Measurements from ENCODE around the gene PLEKHA6.

PLEKHA6 gene

DNA sequence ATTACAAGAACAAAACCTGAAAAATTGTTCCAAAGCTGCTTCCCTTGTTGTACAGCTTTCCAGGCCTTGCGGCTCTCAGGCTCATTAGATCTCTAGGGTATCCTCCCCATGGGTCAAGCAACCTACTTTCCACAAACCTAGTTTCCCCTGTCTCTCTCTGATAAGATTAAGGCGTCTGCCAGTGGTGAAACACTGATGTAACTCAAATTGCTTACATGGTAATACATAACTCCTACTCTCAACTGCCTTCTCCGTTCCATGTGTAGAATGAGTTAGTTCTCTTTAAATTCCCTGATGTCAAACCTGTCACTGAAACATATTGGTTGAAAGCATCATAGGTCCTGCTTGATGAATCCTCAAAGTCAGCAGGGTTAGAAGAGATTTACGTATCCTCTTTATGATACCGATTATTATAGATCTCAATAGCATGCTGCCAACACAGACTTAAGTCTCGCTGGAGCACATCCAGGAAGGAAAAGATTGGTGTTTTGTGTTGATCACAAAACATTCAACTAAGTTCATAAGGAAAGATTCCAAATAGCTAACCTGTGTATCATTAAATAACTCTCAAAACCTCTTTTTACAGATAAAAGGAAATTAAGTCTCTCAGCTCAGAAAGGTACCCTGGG, 41.3 kb upstream of the PLEKHA6 start:
- Histone ChIP-seq H3K27me3 (no peaks in the 10 kb centered on the region), H3K27ac (no peak overlapping the region), H3K4me1 (peaks cover 0 to 21% (median 16%) of the 10 kb centered on the region in 4 donors), H3K9me3 (no peaks in the 10 kb centered on the region), H3K4me3 (no peak overlapping the region), H3K36me3 (peaks cover 39 to 61% (median 57%) of the 10 kb centered on the region in 3 donors)
- no peak for DNase-seq
- TF ChIP-seq, protein P1, sequence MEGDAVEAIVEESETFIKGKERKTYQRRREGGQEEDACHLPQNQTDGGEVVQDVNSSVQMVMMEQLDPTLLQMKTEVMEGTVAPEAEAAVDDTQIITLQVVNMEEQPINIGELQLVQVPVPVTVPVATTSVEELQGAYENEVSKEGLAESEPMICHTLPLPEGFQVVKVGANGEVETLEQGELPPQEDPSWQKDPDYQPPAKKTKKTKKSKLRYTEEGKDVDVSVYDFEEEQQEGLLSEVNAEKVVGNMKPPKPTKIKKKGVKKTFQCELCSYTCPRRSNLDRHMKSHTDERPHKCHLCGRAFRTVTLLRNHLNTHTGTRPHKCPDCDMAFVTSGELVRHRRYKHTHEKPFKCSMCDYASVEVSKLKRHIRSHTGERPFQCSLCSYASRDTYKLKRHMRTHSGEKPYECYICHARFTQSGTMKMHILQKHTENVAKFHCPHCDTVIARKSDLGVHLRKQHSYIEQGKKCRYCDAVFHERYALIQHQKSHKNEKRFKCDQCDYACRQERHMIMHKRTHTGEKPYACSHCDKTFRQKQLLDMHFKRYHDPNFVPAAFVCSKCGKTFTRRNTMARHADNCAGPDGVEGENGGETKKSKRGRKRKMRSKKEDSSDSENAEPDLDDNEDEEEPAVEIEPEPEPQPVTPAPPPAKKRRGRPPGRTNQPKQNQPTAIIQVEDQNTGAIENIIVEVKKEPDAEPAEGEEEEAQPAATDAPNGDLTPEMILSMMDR (IDR thresholded peaks at IDR 0.05) = no peak
- intact Hi-C loops (cut with DNase I; ENCODE audit: low total_unique reads) = no loop called here

GRCh38 chr1:204398197-204399125, 38.7 kb upstream of the PLEKHA6 start:
- TF ChIP-seq, protein P1 (IDR thresholded peaks at IDR 0.05) = peak; percentile 58 to 70
- intact Hi-C loops (cut with DNase I; ENCODE audit: low total_unique reads) = no loop called here
- Histone ChIP-seq H3K36me3 (peaks cover 29 to 39% (median 38%) of the 10 kb centered on the region in 3 donors), H3K4me1 (no peaks in the 10 kb centered on the region), H3K4me3 (no peak overlapping the region), H3K9me3 (no peaks in the 10 kb centered on the region), H3K27ac (no peak overlapping the region), H3K27me3 (no peaks in the 10 kb centered on the region)
- DNase-seq = no peak

DNA sequence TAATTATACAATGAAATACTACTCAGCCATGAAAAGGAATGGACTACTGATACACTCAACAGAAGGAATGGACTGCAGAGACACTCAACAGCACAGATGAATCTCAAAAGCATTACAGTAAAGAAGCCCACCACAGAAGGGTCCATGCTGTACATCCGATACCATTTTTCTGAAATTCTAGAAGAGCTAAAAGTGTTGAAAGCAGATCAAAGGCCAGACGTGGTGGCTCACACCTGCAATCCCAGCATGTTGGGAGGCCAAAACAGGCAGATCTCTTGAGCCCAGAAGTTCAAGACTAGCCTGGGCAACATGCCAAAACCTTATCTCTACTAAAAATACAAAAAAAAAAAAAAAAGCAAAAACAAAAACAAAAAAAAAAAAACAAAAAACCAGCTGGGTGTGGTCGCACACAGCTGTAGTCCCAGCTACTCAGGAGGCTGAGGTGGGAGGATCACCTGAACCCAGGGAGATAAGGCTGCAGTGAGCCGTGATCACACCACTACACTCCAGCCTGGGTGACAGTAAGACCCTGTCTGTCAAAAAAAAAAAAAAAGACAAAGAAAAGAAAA, 36.4 kb upstream of the PLEKHA6 start:
- H3K27me3 ChIP-seq = no peaks in the 10 kb centered on the region
- DNase-seq = no peak
- H3K27ac ChIP-seq = no peak overlapping the region
- no peaks in the 10 kb centered on the region for H3K9me3 ChIP-seq
- H3K4me1 ChIP-seq = no peaks in the 10 kb centered on the region
- intact Hi-C loops (cut with DNase I; ENCODE audit: low total_unique reads) = no loop called here
- TF ChIP-seq, protein P1 (IDR thresholded peaks at IDR 0.05) = no peak
- H3K4me3 ChIP-seq = no peak overlapping the region
- H3K36me3 ChIP-seq = peaks cover 16 to 27% (median 22%) of the 10 kb centered on the region in 3 donors

GRCh38 chr1:204391629-204392028, 31.9 kb upstream of the PLEKHA6 start:
- Histone ChIP-seq H3K36me3 (no peaks in the 10 kb centered on the region), H3K27me3 (no peaks in the 10 kb centered on the region), H3K27ac (no peak overlapping the region), H3K4me1 (no peaks in the 10 kb centered on the region), H3K9me3 (no peaks in the 10 kb centered on the region), H3K4me3 (no peak overlapping the region)
- no peak for DNase-seq
- TF ChIP-seq, protein P1 (IDR thresholded peaks at IDR 0.05) = no peak
- intact Hi-C loops (cut with DNase I; ENCODE audit: low total_unique reads) = no loop called here

DNA sequence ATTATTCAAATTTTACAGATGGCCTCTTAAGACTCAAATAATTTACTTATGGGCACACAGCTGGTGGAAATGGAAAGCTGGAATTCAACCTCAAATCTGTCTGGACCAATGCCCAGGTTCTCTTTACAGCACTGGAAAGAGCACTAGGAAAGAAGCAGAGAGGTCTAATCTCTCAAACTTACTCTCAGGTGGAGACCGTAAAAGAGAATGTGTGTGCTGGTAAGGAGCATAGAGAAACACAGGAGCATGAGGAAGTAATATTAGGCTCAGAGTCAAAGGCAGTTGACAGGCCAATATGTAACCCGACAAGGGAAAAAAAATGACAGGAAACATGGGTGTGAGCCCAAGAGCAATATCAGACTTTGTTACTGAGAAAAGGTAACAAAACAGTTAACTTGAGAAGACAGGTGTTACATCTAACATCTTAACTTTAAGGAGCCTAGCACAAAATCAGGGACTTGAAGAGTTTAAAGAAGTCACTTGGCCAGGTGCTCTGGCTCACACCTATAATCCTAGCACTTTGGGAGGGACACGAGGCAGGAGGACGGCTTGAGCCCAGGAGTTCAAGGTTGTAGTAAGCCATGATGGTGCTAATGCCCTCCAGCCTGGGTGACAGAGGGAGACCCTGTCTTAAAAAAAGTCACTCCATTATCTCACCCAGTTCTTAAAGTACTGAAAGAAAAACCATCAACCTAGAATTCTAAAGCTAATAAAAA, 31.2 kb upstream of the PLEKHA6 start:
- Histone ChIP-seq H3K4me3 (no peak overlapping the region), H3K27ac (no peak overlapping the region), H3K27me3 (no peaks in the 10 kb centered on the region), H3K4me1 (no peaks in the 10 kb centered on the region), H3K9me3 (no peaks in the 10 kb centered on the region), H3K36me3 (no peaks in the 10 kb centered on the region)
- intact Hi-C loops (cut with DNase I; ENCODE audit: low total_unique reads) = no loop called here
- no peak for DNase-seq
- TF ChIP-seq, protein P1 (IDR thresholded peaks at IDR 0.05) = no peak
